Measurements from ENCODE around the gene MRPL37.

- no peak for TF ChIP-seq CTCF (IDR thresholded peaks at IDR 0.05)
- no peak for TF ChIP-seq ZFX (IDR thresholded peaks at IDR 0.05; ENCODE audit: borderline replicate concordance)
Observed at GRCh38 chr1:54265659-54266058, 65.7 kb downstream of the MRPL37 start.

Measured in 22Rv1 (cell line).